GM13976 (cell line): ENCODE data around the gene MYCBP.

Experiments used
- DNase-seq: peaks from one replicate; pipeline ENCODE4 v3.0.0; 2012; ENCODE audit warnings: low spot score
- in situ Hi-C: fragments of 300-500 bp; cut with MboI; formaldehyde crosslinking; loops from one replicate; pipeline ENCODE4 v1.12.0; 2022; ENCODE audit warnings: low sequenced_read_pairs, mixed read lengths, inconsistent platforms; ENCODE audit not compliant: unreplicated experiment
- TF ChIP-seq, protein P1 (sequence below): IDR thresholded peaks from 2 replicates; pipeline ENCODE4 v1.5.1; 2012; ENCODE audit warnings: borderline replicate concordance, mild to moderate bottlenecking; ENCODE audit not compliant: insufficient read depth; ENCODE audit errors: extremely low read depth, missing control alignments, control extremely low read depth

The MYCBP gene

DNA sequence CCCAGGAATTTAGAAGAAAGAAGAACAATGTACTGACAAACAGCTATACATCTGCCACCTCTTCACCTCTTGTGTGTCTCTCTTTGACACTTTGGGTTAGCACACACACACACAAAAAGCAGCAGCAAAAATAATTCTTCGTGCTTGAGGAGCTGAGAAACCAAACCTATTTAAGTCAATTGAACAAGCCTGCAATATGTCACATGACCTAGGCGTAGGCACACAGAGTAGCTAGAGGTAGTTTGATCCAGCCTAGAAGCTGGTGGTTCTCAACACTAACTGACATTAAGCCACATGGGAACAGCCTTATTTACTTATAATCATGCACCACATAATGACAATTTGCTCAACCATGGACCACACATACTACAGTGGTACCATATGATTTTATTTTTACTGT, 45.8 kb downstream of the MYCBP start:
- TF ChIP-seq, protein P1, sequence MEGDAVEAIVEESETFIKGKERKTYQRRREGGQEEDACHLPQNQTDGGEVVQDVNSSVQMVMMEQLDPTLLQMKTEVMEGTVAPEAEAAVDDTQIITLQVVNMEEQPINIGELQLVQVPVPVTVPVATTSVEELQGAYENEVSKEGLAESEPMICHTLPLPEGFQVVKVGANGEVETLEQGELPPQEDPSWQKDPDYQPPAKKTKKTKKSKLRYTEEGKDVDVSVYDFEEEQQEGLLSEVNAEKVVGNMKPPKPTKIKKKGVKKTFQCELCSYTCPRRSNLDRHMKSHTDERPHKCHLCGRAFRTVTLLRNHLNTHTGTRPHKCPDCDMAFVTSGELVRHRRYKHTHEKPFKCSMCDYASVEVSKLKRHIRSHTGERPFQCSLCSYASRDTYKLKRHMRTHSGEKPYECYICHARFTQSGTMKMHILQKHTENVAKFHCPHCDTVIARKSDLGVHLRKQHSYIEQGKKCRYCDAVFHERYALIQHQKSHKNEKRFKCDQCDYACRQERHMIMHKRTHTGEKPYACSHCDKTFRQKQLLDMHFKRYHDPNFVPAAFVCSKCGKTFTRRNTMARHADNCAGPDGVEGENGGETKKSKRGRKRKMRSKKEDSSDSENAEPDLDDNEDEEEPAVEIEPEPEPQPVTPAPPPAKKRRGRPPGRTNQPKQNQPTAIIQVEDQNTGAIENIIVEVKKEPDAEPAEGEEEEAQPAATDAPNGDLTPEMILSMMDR: no peak
- no peak for DNase-seq
- in situ Hi-C loops: no loop called here

DNA sequence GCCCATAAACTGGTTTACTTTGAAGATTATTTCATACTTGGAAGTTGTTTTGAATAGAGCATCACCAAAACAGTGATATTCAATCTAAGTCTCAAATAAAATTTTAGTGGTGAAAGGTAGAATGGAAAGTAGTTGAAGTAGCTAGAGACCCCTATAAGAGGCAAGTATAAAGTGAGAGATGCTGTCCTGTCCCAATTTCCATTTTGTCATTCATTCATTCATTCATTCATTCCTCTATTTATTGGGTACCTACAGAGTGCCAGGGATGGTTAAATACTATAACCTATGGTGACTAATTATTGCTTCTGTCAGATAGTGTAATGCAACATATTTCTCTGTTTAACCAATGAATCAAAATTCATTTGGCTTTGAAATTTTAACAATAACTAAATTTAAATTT, 46.3 kb downstream of the MYCBP start:
- in situ Hi-C loops: no loop called here
- no peak for DNase-seq

DNA sequence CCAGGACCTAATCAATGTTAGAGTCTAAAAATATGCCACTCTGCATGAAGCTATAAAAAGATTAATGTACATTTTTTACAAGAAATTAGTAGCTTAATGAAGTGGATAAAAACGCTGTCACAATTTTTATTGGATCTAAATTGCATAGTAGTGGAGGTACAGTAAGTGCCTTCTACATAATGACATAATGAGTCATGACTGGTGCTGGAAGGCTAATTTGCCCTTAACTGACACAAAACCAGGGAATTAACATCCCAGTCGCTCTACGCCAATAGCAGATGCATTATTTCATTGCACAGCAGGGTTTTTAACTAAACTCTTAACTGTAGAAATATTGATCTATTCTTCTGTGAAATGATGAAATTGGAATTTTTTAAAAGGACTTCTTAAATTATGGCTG, 46.9 kb downstream of the MYCBP start:
- no peak for DNase-seq
- TF ChIP-seq, protein P1: no peak
- in situ Hi-C loops: no loop called here

More for the DNA sequence above, 46.3 kb downstream of the MYCBP start:
- TF ChIP-seq, protein P1: no peak

DNA sequence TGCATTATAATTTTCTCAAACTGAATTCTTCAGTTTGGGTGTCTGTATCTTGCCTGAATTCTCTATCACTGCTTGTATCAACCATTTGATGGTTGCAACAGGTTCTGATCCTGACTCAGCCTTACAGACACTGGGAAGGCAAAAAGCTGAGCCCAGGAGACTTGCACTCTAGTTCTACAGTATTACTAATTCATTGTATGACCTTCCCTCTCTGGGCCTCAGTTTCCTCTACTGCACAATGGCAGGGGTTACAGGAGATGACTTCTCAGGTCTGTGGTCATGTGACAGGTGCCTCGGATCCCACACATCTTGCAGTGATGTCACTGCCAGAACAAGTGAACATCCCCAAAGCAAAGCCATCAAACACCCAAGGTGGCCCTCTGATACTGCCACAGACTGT, 52.3 kb downstream of the MYCBP start:
- in situ Hi-C loops: loop anchor here (25.0 kb wide), 2 partner anchors 209 to 784 kb away; partner anchors contain the start of gene POU3F1
- TF ChIP-seq, protein P1: no peak
- DNase-seq: no peak

DNA sequence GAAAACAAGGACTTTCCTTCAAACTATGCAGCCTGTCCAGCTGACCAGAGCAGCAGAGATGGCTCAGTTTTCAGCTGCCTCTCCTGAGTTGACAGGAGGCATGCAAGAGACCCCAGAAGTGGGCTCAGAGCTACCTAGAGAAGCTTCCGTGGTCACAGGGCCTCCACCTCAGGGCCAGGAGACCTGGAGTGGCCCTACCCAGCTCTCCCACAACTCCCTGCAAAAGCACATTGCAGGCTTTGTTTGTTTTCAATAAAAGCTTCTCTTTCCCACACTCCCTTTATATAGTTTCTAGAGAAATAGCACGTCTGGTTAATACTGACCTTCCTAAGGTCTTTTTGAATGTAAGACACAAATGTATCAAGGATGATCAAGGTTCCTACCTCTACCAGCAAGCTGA, 53.6 kb downstream of the MYCBP start:
- in situ Hi-C loops: loop anchor here (25.0 kb wide), 2 partner anchors 207 to 782 kb away; partner anchors contain the start of gene POU3F1
- DNase-seq: no peak
- TF ChIP-seq, protein P1: no peak

DNA sequence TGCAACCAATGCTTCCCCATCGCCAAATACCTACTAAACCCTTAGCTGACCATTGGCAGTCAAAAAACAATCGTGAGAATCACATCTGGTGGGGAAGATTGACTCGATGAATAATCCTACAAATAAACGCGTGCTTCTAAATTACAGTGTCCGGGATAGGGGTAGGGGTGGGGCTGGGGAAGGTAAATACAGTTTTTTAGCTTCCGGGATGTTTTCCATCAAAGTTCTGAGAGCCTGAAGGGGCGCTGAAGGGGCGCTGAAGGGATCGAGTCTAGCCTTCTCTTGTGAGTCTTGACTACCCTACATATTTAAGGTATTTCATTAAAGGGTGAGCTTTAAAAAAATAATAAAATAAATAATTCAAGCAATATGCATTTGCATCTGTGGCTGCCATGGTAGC, 54.1 kb downstream of the MYCBP start:
- TF ChIP-seq, protein P1: no peak
- in situ Hi-C loops: loop anchor here (25.0 kb wide), 2 partner anchors 207 to 782 kb away; partner anchors contain the start of gene POU3F1
- DNase-seq: no peak
